Skin epidermis (tissue), 12 donors: Measurements from ENCODE around the gene C1orf198.

Experiments used
- H3K27ac ChIP-seq, 21 experiments: fragments of 200-600 bp; sonication (generic) in 11 of 21; one replicate each; pipeline ENCODE4 v1.5.0; 2020; ENCODE audit warnings: mild to moderate bottlenecking in 3 of 21, inconsistent platforms in 2 of 21, moderate library complexity in 2 of 21
- H3K4me3 ChIP-seq, 7 experiments: fragments of 200-600 bp; sonication (generic) in 2 of 7; one replicate each; pipeline ENCODE4 v1.5.0; 2020; ENCODE audit warnings: inconsistent platforms in 2 of 7, mild to moderate bottlenecking in 2 of 7, moderate library complexity in 1 of 7

Gene C1orf198

DNA sequence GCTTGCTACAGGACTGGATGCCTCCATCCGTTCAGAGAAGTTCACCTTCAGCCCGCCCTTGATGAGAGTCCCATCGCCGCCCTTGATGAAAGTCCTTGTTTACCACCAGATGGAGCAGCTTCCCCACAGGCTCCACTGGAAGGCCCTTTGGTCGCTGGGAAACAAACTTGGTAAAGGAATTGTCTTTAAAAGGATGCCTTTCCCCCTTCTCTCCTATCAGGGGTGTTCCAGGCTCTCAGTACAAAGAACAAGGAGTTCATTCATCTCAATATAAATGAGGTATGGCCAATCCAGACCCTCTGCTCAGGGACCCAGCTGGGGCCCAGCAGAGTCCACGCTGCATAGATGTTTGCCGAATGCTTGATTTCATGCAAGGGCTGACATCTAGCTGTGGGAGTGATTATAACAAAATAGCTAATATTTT is 70.4 kb downstream of the C1orf198 start:
- peak overlapping the region in 1 of 21 experiments; percentile 11 for H3K27ac ChIP-seq

DNA sequence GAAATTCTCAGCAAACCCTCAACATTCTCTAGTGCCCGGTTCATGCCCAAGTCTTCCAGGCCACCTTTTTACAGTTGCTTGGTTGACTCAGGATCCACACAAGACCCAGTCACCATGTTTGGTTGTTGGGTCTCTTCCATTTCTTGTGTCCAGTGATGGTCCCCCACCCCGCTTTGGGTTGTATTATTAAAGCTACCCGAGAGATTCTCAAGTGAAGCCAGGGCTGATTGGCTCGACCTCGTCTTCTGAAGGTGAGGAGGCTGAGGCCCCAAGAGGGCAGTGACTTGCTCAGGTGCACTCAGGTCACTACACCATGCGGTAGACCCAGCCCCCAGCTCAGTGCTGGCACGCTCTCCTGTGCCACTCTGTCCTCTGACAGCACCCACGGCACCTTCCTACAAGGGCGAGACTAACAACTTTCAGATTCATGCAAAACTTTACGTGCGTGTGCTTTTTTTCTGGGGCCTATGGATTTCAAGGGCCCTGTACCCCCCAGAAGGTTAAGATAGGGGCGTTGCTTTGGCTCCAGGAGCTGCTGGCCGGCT is 70.9 kb downstream of the C1orf198 start:
- Histone ChIP-seq H3K4me3 (no peak overlapping the region), H3K27ac (no peak overlapping the region)

More for the DNA sequence above, 70.4 kb downstream of the C1orf198 start:
- H3K4me3 ChIP-seq: no peak overlapping the region

DNA sequence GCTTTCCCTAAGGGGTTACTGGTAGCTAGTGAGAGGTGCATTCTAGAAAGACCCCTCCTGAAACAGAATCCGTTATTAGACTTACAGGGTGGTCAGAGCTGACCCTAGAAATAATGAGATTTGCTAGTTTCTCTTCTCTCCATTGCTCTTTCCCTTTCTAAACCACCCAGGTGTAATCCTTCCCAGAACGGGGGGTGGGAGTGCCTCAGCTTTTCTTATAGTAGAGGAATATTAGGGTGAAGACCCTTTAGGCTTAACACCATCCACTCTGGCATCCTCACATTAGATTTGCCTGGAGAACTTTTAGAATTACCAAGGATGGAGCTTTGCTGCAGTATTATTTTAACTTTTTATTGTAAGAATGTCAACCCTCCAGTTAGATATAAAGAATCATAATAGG is 71.7 kb downstream of the C1orf198 start:
- no peak overlapping the region for H3K27ac ChIP-seq
- H3K4me3 ChIP-seq: no peak overlapping the region

DNA sequence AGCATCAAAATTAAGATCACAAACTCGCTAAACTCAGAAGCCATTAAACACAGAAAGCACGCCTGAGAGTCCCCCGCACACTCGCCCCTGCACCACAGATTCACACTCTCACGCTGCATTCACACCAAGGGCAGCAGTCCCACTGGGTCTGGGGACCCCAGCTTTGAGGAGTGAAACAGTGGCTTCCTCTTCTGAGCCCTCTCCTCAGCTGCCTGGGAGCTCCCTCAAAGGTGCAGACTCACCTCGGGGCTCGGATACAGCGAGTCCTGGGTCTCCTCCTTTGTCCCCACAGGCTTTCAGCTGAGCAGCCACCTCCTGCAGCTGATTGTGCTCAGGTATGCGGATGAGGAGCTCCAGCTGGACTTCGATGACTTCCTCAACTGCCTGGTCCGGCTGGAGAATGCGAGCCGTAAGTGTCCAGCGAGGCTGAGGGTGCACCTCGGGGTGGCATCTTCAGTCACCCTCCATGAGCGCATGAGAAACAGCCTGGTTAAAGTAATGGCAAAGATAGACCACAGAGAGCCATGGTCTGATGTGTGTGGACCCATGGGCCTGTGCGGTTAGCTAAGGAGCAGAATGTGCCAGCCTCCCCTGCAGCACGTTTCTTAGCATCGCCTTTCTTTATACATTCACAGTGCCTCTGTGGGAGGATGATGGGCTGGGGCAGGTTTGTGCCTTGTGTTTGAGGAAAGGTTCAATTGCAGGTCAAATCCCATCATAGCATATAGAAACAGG is 73.3 kb downstream of the C1orf198 start:
- no peak overlapping the region for H3K4me3 ChIP-seq
- no peak overlapping the region for H3K27ac ChIP-seq

DNA sequence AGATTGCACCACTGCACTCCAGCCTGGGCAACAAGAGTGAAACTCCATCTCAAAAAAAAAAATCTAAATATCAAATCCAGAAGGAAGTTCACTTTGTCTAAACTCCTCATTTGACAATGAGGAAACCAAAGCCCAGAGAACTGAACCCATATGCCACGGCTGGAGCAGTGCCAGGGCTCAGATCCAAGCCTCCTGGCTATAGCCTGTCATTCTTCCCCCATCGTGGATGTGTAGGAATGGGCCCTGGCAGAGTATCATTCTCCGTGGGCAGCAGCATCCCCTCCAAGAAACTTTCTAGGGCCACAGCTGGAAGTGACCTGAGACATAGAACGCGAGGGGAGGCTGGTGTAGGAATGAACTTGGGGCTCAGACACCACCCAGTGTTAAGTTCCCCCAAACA is 73.9 kb downstream of the C1orf198 start:
- Histone ChIP-seq H3K4me3 (no peak overlapping the region), H3K27ac (no peak overlapping the region)

DNA sequence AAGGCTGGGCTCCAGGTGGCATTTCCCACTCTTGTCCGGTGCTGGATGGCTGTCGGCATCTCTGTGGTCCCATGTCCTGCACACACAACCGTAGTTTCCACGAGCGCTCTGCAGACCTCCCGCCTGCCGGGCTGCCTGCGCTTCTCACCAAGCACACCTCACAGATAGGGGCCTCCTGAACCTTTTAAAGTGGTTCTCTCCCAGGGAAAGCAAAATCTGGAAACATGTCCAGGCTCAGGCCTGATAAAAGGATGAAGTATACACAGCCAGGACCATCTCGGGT is 74.9 kb downstream of the C1orf198 start:
- no peak overlapping the region for H3K4me3 ChIP-seq
- H3K27ac ChIP-seq: no peak overlapping the region

DNA sequence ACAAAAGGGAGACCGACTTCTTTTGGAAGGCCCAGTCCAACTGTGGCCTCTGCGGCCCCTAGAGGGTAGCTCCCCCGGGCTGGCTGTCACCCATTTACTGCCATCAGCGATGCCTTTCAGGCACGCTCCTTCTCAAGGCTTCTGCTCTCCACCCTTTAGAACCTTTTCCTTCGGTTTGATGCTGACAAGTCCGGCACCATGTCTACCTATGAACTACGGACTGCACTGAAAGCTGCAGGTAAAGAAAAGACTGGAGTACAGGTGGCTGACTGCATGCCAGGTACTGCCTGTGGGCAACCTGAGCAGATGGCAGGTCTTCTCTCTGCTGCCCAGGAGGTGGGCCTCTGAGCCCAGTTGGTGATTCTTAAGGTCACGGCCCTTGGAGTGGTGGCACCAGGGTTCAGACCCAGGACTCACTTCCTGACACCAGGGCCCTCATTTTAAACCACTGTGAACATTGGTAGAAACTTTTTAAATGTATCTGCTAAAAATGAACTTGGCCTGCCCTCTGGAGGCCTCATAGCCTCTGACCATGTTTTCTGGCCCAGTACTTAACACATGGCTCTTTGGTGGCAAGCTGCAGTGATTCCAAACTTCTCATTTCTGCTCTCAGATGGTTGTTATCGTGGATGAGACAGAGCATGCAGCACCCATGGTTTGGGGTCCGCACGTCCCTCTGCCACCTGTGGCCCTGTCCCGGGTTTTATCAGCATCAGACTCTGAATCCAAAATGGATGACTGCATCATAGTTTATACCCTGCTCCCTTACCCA is 75.4 kb downstream of the C1orf198 start:
- Histone ChIP-seq H3K4me3 (no peak overlapping the region), H3K27ac (no peak overlapping the region)

DNA sequence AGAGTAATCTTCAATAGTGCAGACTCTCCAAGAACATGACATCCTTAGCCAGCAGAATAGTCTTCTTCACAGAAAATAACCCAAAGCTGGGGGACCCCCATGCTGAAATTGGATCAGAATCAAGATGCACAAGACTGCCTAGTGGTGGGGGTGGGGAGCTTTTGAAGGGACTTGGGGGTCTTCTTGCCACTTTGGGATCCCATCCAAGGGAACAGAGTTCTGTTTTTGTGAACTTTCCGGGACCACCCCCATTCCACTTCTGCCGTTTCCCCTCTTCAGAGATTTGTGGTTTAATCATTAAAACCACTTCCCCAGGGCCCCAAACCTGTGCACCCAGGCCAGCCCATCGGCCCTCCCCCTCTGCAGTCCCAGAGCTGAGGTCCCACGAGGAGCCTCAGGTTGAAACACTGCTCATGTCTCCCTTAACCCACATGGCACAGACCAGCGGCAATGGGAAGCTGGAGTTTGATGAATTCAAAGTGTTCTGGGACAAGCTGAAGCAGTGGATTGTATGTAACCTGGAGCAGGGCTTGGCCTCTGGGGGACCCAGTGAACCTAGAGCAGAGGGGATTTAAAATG is 76.2 kb downstream of the C1orf198 start:
- no peak overlapping the region for H3K4me3 ChIP-seq
- H3K27ac ChIP-seq: no peak overlapping the region

DNA sequence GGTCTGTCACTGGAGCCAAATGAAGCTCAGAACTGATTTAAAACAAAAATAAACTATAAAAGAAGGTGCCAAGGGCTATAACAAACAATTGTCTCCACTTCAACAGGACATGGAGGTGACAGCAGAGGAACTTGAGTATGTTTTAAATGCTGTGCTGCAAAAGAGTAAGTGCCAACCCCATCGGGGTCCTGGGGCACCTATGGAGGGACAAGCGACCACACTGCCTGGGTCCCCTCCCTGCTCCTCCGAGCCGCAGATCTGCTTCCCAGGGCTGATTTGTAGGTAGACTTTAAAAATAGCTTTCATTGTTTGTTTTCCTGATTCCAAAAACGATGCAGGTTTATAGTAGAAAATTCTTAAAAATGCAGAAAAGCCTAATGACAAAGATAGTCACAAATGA is 78.3 kb downstream of the C1orf198 start:
- Histone ChIP-seq H3K27ac (no peak overlapping the region), H3K4me3 (no peak overlapping the region)

DNA sequence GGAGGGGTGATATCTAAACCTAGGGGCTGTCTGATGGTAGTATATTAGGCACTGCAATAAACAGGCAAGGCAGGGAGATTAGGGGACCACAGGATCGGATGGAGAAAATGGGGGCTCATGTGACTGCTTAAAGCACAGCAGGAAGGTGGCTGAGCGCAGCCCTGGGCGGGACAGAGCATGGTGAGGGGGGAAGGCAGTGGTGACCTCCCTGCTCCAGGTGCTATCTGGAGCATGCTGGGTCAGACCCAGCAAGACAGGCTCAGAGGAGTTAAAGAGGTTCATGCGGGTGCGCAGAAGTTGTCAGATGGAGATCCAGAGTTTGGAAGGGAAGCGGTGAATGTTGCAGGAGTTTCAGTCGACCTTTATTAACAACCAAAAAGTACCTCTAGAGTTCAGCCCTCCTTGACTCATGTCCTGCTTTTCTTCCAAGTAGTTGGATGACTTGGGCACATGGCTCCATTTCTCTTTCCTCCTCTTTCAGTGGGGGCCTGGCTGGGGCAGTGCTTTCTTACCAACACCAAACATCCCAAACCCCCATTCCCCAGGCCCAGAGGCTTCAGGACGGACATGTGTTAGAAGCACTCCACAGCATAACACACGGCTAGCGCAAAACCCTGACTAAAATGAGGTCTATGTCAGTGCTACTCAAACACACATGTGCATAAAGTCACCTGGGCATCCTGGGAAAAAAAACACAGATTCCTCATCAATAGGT is 79.6 kb downstream of the C1orf198 start:
- H3K27ac ChIP-seq: no peak overlapping the region
- no peak overlapping the region for H3K4me3 ChIP-seq

DNA sequence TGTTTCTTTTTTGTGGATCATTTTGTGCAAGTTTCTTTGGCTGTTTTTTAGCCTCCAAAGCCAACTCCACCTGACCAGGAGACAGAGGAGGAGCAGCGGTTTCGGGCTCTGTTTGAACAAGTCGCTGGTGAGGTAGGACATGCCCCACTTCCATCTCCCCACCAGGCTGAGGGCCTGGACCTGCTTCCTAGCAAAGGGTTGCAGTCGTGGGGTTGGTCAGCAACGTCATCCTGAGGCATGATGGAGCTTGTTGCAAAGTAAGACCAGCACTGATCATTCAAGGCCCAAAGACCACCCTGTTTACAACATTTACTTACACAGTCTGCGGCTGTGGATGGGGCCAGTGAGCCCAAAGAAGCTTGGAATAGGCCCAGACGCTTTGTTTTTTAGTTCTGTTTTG is 80.8 kb downstream of the C1orf198 start:
- Histone ChIP-seq H3K27ac (no peak overlapping the region), H3K4me3 (no peak overlapping the region)
